ENCODE data around the gene IGFL1.
A peak's percentile ranks its signal among the peaks of the same experiment; 100 is the strongest.
"Not testable (repeated sequence)": the region's sequence is repeated elsewhere in the genome, so short reads cannot be mapped to it uniquely, and the experiment has no call there.

The IGFL1 gene

DNA sequence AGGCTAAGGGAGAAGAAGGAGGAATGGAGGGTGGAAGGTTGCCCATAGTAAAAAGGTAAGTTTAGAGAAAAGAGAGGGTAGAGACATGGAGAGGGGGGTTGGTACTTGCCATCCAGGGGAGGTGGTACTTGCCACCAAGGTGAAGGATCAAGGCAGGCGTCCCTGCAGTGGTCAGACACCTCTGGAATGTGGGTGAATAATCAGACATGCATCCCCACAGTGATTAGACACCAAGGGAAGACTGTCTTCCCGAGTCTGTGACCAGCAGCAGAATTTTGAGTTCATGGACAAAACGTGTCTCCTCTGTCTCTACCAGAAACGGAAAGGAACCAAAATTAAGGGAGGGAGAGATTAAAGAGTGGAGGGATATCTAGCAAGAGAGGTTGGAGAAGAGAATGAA, 27.1 kb upstream of the IGFL1 start:
- no peak for DNase-seq (ENCODE audit: low read depth)

- DNase-seq (ENCODE audit: low read depth): no peak
Measured at GRCh38 chr19:46202872-46203860, 26.4 kb upstream of the IGFL1 start.

DNA sequence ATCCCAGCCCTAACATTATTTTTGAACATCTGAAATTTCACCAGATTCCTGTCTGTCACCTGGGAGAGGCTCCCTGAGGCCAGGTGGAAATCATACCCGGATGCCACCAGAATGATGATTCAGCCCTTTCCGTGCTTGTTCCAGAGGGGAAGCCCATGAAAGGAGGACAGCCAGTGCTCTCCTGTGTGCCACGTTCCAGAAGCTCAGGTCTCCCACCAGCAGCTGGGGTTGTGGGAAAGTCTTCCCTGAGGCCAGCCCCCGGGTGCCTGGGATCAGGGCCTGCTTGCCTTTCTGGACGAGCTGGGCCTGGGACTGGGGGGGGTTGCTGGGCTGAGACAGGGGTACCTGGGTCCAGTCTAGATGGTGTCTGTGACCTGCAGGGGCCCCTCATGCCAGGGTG, 25.5 kb upstream of the IGFL1 start:
- no peak for DNase-seq (ENCODE audit: low read depth)

DNA sequence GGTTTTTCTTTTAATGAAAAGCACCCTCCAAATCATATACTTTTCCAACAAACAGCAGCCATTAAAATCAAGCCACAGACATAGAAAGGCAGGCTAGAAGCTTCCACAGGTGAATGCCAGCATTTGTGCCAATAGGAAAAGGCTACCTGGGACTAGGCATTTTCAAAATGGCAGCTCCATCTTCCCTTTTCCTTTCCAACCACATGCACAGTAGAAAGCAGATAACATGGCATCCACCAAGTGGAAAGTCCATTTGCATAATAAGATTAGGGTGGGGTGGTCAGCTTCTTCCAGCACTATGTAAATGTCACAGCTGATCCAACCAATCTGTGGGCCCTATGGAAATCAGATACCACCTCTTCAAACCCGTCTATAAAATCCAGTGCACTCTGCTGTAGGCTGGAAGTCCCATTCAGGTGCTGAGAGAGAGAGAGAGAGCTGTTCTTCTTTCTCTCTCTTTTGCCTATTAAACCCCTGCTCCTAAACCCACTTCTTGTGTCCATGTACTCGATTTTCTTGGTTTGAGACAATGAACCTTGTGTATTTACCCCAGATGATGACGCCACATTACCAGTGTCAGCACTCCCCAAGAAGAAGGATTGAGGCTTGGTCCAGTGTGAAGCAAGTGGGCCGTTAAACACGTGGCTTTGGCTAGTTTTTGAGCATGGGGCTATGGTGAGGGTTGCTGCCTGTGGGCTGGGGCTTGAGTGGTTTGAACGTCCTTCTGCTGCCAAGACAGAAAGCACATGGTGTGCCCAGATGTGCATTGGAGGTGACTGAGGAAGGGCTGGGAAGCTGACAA, 24.2 kb upstream of the IGFL1 start:
- no peak for DNase-seq (ENCODE audit: low read depth)

DNA sequence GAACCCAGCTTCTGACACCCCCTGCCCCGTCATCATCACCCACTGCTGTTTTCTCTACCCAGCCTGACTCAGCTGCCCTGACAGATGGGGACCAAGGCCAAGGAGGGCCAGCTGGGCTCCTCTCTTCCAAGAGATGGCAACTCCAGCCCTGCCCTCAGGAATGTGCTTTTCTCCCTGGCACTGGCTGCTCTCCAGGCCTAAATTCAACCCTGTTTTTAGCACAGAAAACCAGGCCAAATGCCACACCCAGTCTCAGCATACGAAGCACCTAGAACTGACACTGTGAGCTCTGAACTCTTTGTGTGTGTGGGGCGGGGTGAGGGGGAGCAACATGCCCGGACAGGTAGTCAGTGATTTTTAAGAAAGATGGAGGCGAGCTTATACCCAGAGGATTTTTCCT, 23.4 kb upstream of the IGFL1 start:
- DNase-seq (ENCODE audit: low read depth): no peak

DNA sequence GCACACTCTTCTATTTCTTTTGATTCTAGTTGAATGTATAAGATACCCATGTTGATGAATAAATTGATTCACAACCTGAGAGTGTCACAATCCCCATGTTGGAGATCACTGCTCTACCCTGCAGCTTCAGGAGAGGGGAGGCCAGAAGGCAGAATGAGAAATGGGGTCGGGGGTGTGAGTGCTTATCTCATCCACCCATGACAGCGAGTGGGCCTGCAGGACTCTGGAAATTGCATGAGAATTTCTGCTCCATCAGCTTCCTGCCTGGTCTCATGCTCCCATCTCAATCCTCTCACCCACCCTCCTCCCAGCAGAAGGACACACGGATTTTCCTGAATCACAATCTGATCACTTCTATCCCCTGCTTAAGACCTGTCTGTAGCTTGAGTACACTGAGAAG, 22.9 kb upstream of the IGFL1 start:
- DNase-seq (ENCODE audit: low read depth): no peak

GRCh38 chr19:46207858-46208257, 21.7 kb upstream of the IGFL1 start:
- not testable (repeated sequence) for DNase-seq (ENCODE audit: low read depth)

DNA sequence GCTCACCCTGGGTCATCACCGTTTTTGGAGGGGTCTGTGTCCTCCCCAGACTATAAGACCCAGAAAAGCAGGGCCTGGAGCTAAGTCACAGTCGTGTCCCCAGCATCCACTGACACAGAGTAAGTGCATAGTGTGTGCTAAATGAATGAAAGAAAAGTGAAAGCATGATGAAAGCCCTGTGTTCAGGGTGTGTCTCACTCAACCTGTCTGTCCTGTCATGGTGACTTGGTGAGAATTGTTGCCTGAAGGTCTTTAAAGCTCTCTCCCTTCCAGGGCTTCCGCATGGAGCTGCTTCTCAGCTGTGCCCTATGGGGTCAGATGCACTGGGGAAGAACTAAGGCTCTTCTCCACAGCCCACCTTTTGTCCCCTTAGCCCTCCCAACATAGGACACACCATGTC, 20.5 kb upstream of the IGFL1 start:
- DNase-seq (ENCODE audit: low read depth): no peak

GRCh38 chr19:46209472-46209871, 20.1 kb upstream of the IGFL1 start:
- DNase-seq (ENCODE audit: low read depth): no peak

- no peak for DNase-seq (ENCODE audit: low read depth)
Measured at GRCh38 chr19:46210669-46211068, 18.9 kb upstream of the IGFL1 start.

DNA sequence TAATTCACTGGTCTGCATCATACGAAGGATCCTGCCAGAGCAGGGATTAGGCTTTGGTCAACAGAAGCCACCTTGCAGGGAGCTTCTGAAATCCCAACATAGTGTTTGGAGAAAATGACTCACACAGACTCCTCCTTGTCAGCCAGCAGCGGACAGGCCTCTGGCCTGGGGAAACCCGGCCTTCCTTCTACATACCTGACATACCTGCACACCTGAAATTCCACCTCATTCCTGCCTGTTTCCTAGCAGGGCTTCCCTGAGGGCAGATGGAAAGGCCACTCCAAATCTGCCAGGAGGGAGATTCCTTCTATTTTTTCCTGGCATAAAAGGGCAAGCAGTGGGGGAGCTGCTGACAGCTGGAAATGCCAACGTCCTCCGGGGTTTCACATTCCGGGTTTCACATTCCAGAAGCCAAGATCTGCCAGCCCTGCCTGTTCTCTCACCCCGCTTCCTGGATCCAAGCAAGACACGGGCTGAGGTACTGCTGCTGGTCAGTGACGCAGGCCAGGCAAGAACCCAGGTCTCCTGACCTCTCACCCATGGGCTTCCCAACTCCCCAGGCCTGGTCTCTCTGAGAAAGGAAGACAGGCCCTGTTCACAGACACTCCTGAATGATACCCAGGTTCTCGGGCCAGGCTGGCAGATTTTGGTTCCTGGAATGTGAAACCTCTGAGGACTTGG, 18.2 kb upstream of the IGFL1 start:
- no peak for DNase-seq (ENCODE audit: low read depth)

DNA sequence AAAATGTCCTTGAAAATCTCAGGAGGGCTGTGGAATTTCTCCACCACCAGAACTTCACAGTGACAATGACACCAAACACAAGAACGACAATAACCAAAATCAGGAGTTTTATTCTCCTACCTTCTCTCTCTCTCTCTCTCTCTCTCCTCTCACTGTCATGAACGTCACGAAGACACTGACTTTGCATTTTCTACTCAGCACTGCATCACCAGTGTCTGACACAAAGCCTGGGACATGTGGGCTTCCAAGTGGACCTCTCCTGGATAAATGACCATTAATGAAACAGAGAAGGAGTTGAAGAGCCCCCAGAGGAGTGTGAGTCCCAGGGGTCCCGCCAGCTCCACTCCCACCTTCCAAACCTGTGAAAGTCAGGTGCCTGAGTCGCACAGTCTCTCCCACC, 16.9 kb upstream of the IGFL1 start:
- DNase-seq (ENCODE audit: low read depth): not testable (repeated sequence)

- no peak for DNase-seq (ENCODE audit: low read depth)
Measured at GRCh38 chr19:46213156-46213555, 16.4 kb upstream of the IGFL1 start.

DNA sequence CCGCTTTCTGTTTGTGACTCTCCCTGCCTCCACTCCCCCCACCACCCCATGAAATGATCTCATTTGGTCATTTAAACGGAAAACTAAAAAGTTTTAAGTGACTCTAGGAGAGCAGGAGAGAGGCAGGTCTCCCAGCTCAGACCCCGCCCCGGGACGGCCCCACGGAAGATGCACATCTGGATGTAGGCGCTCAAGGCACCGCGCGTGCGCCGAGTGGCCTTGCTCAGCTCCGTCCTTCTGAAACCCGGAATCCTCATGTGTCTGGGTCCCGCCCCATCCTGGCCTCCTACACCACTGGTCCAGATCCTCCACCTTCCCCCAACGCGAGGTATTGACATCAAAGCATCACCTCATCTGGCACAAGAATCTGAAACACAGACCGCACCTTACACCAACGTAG, 15.7 kb upstream of the IGFL1 start:
- DNase-seq (ENCODE audit: low read depth): no peak

GRCh38 chr19:46216612-46217011, 12.9 kb upstream of the IGFL1 start:
- no peak for DNase-seq (ENCODE audit: low read depth)

GRCh38 chr19:46217476-46217875, 12.1 kb upstream of the IGFL1 start:
- no peak for DNase-seq (ENCODE audit: low read depth)

- DNase-seq (ENCODE audit: low read depth): no peak
Measured at GRCh38 chr19:46218160-46218559, 11.4 kb upstream of the IGFL1 start.

DNA sequence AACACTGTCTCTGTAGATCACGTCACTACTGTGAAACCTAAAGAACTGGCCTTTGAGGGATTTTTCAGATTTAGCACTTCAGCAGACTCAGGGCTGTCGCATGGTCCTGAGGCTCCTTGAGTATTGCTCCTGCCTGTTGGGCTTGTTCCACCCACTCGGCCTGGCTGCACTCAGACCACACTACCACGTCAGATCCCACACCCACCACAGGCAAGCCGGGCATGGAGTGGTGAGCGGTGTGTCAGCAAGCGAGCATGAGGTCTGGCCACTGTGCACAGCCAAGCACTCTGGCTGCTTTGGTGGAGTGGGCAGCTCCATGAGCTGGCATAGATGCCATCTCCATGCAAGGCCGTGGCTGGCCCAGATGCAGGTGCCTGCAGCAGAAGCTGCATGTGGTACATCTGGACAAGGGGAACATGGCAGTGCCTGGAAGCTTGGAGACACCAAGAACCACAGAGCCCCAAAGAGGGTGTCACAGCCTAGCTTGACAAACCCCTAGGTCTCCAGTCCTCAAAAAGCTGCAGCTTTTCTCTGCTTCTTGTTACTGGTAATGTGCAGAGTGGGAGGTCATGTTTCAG, 9.4 kb upstream of the IGFL1 start:
- no peak for DNase-seq (ENCODE audit: low read depth)

DNA sequence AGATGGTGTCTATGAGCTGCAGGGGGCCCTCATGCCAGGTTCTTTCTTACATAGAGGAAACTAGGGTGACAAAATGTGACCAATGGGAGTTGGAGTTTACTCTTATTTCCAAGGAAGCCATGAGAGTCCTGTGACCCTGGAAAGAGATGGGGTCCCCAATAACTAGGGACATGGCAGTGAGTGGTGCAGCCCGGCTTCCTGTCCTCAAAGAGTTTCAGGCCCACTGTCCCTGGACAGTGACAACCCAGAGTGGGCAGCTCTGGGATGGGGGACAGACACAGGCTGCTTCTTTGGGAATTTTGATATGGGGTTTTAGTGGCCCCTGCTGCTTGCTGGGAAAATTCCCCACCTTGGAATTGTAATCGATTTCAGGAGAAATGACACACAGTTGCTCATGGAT, 8.4 kb upstream of the IGFL1 start:
- no peak for DNase-seq (ENCODE audit: low read depth)

DNA sequence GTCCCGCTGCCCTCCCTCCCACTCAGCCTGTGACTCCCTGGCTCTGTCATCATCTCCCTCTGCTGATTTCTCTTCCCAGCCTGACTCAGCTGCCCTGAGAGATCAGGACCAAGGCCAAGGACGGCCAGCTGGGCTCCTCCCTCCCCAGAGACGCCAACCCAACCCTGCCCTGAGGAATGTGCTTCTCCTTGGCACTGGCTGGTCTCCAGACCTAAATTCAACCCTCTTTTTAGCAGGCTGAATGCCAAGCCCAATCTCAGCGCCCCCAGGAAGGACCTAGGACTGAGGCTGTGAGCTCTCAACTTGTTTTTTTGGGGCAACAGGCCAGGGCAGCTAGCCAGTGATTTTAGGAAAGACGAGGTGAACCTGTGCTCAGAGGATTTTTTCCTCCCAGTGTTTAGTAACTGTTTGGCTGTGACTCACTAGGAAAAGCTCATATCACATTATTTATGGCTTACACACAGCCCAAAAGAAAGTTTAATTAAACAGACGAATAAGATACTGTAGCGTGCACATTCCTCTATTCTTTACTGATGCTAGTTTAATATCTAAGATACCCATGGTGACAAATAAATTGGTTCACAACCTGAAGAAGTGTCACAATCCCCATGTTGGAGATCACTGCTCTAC, 7.4 kb upstream of the IGFL1 start:
- peak; percentile 55 for DNase-seq (ENCODE audit: low read depth)

DNA sequence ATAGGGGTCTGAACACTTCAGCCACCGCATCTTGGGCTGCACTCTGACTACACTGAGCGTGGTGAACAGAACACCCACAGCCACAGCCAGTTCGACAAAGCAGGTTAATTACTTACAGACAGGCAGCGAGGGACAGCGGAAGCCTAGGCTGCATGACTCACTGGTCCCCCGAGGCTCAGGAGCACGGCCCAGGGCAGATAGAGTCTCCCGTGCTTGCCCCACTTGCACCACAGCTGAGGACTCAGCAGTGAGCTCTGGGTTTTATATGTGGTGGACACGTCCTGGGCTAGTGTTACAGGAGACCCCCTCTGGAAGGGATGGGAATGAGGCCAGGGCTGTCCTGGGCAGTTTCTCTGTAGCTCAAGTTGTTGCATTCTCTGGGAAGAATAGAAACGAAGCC, 5.8 kb upstream of the IGFL1 start:
- DNase-seq (ENCODE audit: low read depth): not testable (repeated sequence)

GRCh38 chr19:46224773-46225172, 4.8 kb upstream of the IGFL1 start:
- no peak for DNase-seq (ENCODE audit: low read depth)
